ENCODE measurements around the gene MYO7A.
A peak's percentile ranks its signal among the peaks of the same experiment; 100 is the strongest.

MYO7A gene

GRCh38 chr11:77171254-77171653, 43.2 kb downstream of the MYO7A start:
- no peak for DNase-seq

- DNase-seq: peak; percentile 55
These were observed 44.0 kb downstream of the MYO7A start for GRCh38 chr11:77171885-77172665.

GRCh38 chr11:77172666-77172982, 44.6 kb downstream of the MYO7A start:
- DNase-seq: no peak

DNA sequence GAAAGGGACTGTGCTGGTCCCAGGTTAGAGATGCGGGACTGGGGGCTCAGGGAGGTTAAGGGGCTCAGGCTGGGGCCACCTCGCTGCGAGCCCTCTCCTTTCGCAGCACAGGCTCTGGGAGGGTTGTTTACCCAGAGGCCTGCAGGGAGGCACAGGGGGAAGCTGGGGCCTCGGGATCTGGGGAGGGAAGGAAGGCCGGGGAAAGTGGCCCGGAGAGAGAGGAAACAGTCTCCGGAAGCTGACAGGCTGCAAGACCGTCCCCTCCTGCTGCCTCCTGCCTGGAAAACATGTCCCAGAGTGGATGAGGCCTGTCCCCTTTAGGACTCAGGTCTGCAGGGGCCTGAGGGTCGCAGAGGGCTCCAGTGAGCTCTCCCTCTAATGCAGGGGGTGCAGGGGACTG, 45.4 kb downstream of the MYO7A start:
- DNase-seq: no peak

- no peak for DNase-seq
These were observed 46.5 kb downstream of the MYO7A start for GRCh38 chr11:77174559-77174958.

- no peak for DNase-seq
These were observed 47.2 kb downstream of the MYO7A start for GRCh38 chr11:77175021-77175842.

GRCh38 chr11:77175869-77176539, 48.0 kb downstream of the MYO7A start:
- DNase-seq: peak; percentile 31

- no peak for DNase-seq
These were observed 49.0 kb downstream of the MYO7A start for GRCh38 chr11:77176996-77177395.

GRCh38 chr11:77178150-77178549, 50.1 kb downstream of the MYO7A start:
- DNase-seq: no peak

GRCh38 chr11:77179048-77179447, 51.0 kb downstream of the MYO7A start:
- no peak for DNase-seq

DNA sequence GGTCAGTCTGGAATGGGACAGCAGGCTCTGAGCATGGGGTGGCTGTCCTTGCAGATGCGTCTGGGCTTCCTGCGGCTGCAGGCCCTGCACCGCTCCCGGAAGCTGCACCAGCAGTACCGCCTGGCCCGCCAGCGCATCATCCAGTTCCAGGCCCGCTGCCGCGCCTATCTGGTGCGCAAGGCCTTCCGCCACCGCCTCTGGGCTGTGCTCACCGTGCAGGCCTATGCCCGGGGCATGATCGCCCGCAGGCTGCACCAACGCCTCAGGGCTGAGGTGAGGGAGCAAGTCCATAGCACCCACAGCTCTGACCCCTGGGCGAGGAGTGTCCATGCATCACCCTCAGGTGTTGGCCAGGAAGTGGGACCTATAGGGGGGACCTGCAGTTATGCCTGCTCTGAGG, 51.6 kb downstream of the MYO7A start:
- no peak for DNase-seq

GRCh38 chr11:77180346-77180745, 52.3 kb downstream of the MYO7A start:
- no peak for DNase-seq

DNA sequence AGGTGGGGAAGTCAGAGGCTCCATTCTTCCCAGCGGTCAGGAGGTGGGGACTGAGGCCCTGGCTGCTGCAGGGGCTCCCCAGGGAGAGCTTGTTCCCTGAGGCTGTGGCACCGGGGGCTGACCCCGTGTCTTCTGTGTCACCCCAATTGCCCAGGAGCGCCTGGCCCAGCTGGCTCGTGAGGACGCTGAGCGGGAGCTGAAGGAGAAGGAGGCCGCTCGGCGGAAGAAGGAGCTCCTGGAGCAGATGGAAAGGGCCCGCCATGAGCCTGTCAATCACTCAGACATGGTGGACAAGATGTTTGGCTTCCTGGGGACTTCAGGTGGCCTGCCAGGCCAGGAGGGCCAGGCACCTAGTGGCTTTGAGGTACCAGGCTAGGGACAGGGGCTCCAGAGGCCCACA, 53.2 kb downstream of the MYO7A start:
- no peak for DNase-seq

- DNase-seq: no peak
These were observed 53.9 kb downstream of the MYO7A start for GRCh38 chr11:77181799-77182541.

DNA sequence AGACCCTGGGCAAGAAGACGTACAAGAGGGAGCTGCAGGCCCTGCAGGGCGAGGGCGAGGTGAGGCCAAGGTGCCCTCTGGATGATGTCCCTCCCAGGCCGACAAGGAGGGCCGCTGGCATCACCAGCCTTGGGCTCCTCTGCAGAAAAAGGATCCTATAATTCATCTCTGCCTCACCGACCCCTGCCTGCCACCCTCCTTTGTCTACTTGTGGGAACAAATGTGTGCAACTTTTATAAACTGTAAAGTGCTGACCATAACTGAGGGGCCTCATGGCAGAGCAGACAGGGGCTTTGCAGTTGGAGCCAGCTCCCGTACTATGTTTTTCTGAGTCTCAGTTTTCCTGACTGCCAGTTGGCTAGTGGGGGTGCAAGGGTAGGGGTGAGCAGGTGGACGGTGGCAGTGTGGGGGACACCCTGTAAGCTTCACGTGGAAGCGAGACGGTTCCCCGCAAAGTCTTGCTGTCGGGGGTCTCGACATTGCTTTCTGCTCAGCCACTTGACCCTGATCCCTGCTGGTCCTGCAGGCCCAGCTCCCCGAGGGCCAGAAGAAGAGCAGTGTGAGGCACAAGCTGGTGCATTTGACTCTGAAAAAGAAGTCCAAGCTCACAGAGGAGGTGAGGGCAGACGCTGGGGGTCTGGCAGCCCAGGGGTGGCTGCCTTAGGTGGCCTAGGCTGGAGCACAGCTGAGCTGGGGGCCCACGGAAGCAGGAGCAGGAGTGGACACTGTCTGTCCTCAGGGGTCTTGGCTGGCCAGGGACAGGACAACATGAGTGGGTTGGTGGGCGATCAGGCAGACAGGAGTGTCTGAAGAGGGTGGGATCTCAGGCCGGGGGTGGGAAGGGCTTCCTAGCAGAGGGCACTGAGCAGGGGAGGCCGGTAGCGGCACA, 54.7 kb downstream of the MYO7A start:
- no peak for DNase-seq

GRCh38 chr11:77183431-77183984, 55.5 kb downstream of the MYO7A start:
- DNase-seq: no peak

GRCh38 chr11:77184136-77184860, 56.3 kb downstream of the MYO7A start:
- no peak for DNase-seq

- no peak for DNase-seq
These were observed 58.3 kb downstream of the MYO7A start for GRCh38 chr11:77186302-77186701.

GRCh38 chr11:77187111-77187750, 59.2 kb downstream of the MYO7A start:
- no peak for DNase-seq

Measured in retina (tissue), 1 donor.